PC-9 (cell line): ENCODE data around the gene BHLHA9. TPM values are rescaled to one million over a fixed set of nuclear protein-coding genes. Genes with fewer than 3 reads are reported as not detected.

ENCODE experiments used
- BruUV-seq: library from RNA; stranded (reverse); fragments of 400-500 nt; replicated peaks from 2 replicates; lab custom pipeline; 2021; lab: Mats Ljungman, UMichigan
- CTCF ChIA-PET: fragments of 300-600 bp; sonication (Branson Sonifier 250); formaldehyde crosslinking; loops from one replicate; lab custom pipeline; 2022; ENCODE audit warnings: antibody characterized with exemption; lab: Charles Lee
- POLR2A ChIA-PET: fragments of 300-600 bp; sonication (Branson Sonifier 250); formaldehyde crosslinking; loops from one replicate; lab custom pipeline; 2022; ENCODE audit warnings: antibody characterized with exemption; ENCODE audit not compliant: unreplicated experiment; lab: Charles Lee
- DNase-seq, 2 experiments: peaks; one replicate each; pipeline versions ENCODE4 v3.0.0 to v3.0.0-alpha.2; 2015 to 2022; ENCODE audit warnings: mixed read lengths in 1 of 2
- H2AFZ ChIP-seq: fragments of 200-600 bp; sonication (generic); 2 replicates; pipeline ENCODE4 v1.8.1; 2017; ENCODE audit warnings: antibody characterized with exemption
- H3F3A ChIP-seq: fragments of 200-600 bp; sonication (generic); 2 replicates; pipeline ENCODE4 v1.8.1; 2017; ENCODE audit warnings: antibody characterized with exemption, mild to moderate bottlenecking, low read depth; ENCODE audit not compliant: insufficient read depth
- H3K27ac ChIP-seq: fragments of 200-600 bp; sonication (generic); 2 replicates; pipeline ENCODE4 v1.6.1; 2016; ENCODE audit warnings: mixed run types
- H3K27me3 ChIP-seq: fragments of 200-600 bp; sonication (generic); 2 replicates; pipeline ENCODE4 v1.6.1; 2016; ENCODE audit warnings: low read depth, mixed run types; ENCODE audit not compliant: insufficient read depth
- H3K36me3 ChIP-seq: fragments of 200-600 bp; sonication (generic); 2 replicates; pipeline ENCODE4 v1.6.1; 2016; ENCODE audit warnings: low read depth, mixed run types
- H3K4me1 ChIP-seq: fragments of 200-600 bp; sonication (generic); replicated peaks from 2 replicates; pipeline ENCODE4 v1.6.1; 2016; ENCODE audit warnings: mixed run types; ENCODE audit not compliant: insufficient read depth
- H3K4me2 ChIP-seq: fragments of 200-600 bp; sonication (generic); 2 replicates; pipeline ENCODE4 v1.6.1; 2017; ENCODE audit warnings: mixed run types
- H3K4me3 ChIP-seq: fragments of 200-600 bp; sonication (generic); 2 replicates; pipeline ENCODE4 v1.6.1; 2016; ENCODE audit warnings: mixed run types
- H3K79me2 ChIP-seq: fragments of 200-600 bp; sonication (generic); 2 replicates; pipeline ENCODE4 v1.6.1; 2017; ENCODE audit warnings: low read depth, mixed run types
- H3K9me2 ChIP-seq: fragments of 200-600 bp; sonication (generic); 2 replicates; pipeline ENCODE4 v1.8.1; 2017; ENCODE audit warnings: mild to moderate bottlenecking; ENCODE audit not compliant: insufficient read depth
- H3K9me3 ChIP-seq: fragments of 200-600 bp; sonication (generic); 2 replicates; pipeline ENCODE4 v1.8.1; 2016; ENCODE audit warnings: low read depth; ENCODE audit not compliant: insufficient read depth
- H4K20me1 ChIP-seq: fragments of 200-600 bp; sonication (generic); 2 replicates; pipeline ENCODE4 v1.8.1; 2017; ENCODE audit not compliant: insufficient read depth
- CTCF ChIP-seq: fragments of 200-600 bp; sonication (generic); conservative IDR thresholded peaks from 2 replicates; pipeline ENCODE4 v1.6.1; 2017; ENCODE audit warnings: mixed run types, antibody characterized with exemption, mild to moderate bottlenecking, moderate library complexity
- EZH2 ChIP-seq: fragments of 200-600 bp; sonication (generic); IDR thresholded peaks from 2 replicates; pipeline ENCODE4 v1.8.0; 2017; ENCODE audit warnings: antibody characterized with exemption, low read depth
- intact Hi-C: fragments of 100-400 bp; cut with micrococcal nuclease; formaldehyde crosslinking; loops from one replicate; pipeline ENCODE4 v1.10.0; 2022; ENCODE audit not compliant: unreplicated experiment
- total RNA-seq: library from RNA; stranded (reverse); gene quantifications from 2 replicates; pipeline ENCODE4 v1.2.3, GENCODE V29; 2021

BHLHA9 gene
- total RNA-seq, 1 experiment from 2014 or later = not detected

DNA sequence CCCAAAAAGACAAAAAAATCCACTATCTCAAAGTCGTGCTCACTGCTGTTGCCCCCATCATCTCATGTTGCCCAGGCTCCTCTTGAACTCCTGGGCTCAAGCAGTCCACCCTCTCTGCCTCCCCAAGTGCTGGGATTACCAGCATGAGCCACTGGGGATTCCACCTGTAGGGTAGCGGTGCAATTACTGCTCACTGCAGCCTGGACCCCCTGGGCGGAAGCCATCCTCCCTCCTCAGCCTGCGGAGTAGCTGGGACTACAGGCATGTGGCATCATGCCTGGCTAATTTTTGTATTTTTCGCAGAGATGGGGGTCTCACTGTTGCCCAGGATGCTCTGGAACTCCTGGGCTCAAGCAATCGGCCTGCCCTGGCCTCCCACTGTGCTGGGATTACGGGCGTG lies 37.9 kb upstream of the BHLHA9 start:
- H3F3A ChIP-seq = peaks cover 9% of the 10 kb centered on the region
- CTCF ChIA-PET = no interaction called here
- TF ChIP-seq EZH2 = no peak
- no peak for TF ChIP-seq CTCF
- no peaks in the 10 kb centered on the region for H3K9me2 ChIP-seq
- H3K36me3 ChIP-seq = no peaks in the 10 kb centered on the region
- DNase-seq = no peak
- no peaks in the 10 kb centered on the region for H3K79me2 ChIP-seq
- H3K27me3 ChIP-seq = peaks cover 35% of the 10 kb centered on the region
- POLR2A ChIA-PET = no interaction called here
- H3K27ac ChIP-seq = no peak overlapping the region
- no peak overlapping the region for H3K4me2 ChIP-seq
- no TSS peak for BruUV-seq
- H3K4me1 ChIP-seq = no peaks in the 10 kb centered on the region
- no peak overlapping the region for H2AFZ ChIP-seq
- no peak overlapping the region for H3K4me3 ChIP-seq
- intact Hi-C loops = no loop called here
- peaks cover under 1% of the 10 kb centered on the region; the same call in 1 of the 2 replicates for H3K9me3 ChIP-seq
- no peaks in the 10 kb centered on the region for H4K20me1 ChIP-seq

DNA sequence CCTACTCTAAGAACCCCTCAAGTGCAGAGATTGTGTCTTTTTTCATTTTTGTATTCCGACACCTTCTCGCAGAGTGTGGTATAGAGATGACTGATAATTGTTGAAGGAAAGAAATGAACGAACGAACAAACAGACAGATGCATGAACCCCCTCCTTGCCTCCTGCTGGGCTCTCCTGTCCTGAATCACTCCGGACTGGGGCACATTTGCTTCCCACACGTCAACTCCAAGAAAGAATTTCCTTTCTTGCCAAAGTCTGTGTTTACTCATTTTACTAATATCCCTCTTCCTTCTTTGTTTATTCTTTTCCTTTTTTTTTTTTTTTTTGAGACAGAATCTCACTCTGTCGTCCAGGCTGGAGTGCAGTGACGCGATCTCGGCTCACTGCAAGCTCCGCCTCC lies 37.5 kb upstream of the BHLHA9 start:
- intact Hi-C loops = no loop called here
- no peak overlapping the region for H3K4me2 ChIP-seq
- H3K27me3 ChIP-seq = peaks cover 34% of the 10 kb centered on the region
- H3K36me3 ChIP-seq = no peaks in the 10 kb centered on the region
- H3K79me2 ChIP-seq = no peaks in the 10 kb centered on the region
- no peak overlapping the region for H3K4me3 ChIP-seq
- H3K9me2 ChIP-seq = no peaks in the 10 kb centered on the region
- H4K20me1 ChIP-seq = no peaks in the 10 kb centered on the region
- H3K27ac ChIP-seq = no peak overlapping the region
- BruUV-seq = no TSS peak
- H3K9me3 ChIP-seq = peaks cover 3% of the 10 kb centered on the region; the same call in 1 of the 2 replicates
- TF ChIP-seq CTCF = no peak
- no peak for TF ChIP-seq EZH2
- H3F3A ChIP-seq = peaks cover 6% of the 10 kb centered on the region
- ChIA-PET POLR2A (no interaction called here), CTCF (no interaction called here)
- no peak overlapping the region for H2AFZ ChIP-seq
- H3K4me1 ChIP-seq = no peaks in the 10 kb centered on the region
- no peak for DNase-seq

DNA sequence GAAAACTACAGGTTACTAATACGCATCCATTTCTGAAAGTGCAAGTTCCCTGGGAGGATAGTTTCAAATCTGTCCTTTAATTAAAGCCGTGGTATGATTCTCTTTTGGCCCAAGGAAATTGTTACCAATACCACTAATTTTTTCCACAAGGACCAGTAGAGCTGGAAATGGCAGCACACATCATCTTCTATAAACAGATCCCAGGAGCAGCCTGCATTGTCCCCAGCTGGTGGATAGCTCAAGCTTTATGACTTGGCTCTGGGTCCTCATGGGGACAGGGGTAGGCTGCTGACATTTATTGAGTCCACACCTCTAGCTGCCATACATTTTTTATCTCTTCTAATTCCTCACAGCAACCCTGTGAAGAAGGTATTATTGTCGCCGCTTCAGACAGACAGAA lies 35.8 kb upstream of the BHLHA9 start:
- intact Hi-C loops = no loop called here
- Histone ChIP-seq H3K79me2 (no peaks in the 10 kb centered on the region), H3K9me3 (peaks cover 3% of the 10 kb centered on the region; the same call in 1 of the 2 replicates), H3F3A (peaks cover 6% of the 10 kb centered on the region), H3K27me3 (peaks cover 23% of the 10 kb centered on the region), H3K36me3 (no peaks in the 10 kb centered on the region), H3K4me2 (no peak overlapping the region), H3K9me2 (no peaks in the 10 kb centered on the region), H3K27ac (no peak overlapping the region), H4K20me1 (no peaks in the 10 kb centered on the region), H3K4me3 (no peak overlapping the region), H2AFZ (no peak overlapping the region), H3K4me1 (no peaks in the 10 kb centered on the region)
- no peak for DNase-seq
- no TSS peak for BruUV-seq
- ChIA-PET POLR2A (no interaction called here), CTCF (interaction anchor here (0.6 to 1.1 kb wide), 2 partner anchors 17 to 281 kb away, joined by 3 read pairs; no protein-coding TSS in a partner anchor)
- no peak for TF ChIP-seq EZH2
- TF ChIP-seq CTCF = no peak
